ENCODE data around the gene TRIP6. TPM values are rescaled to one million over a fixed set of nuclear protein-coding genes. Genes with fewer than 3 reads are reported as not detected.
A peak's percentile ranks its signal among the peaks of the same experiment; 100 is the strongest.

The TRIP6 gene
- total RNA-seq, 2 donors from 2014 or later: 41.6 to 64.4 TPM

GRCh38 chr7:100874300-100874576, 7.1 kb downstream of the TRIP6 start:
- TF ChIP-seq CTCF (IDR thresholded peaks at IDR 0.05): no peak
- no peaks in the 10 kb centered on the region for H3K9me3 ChIP-seq
- peak overlapping the region; percentile 90 for H3K4me3 ChIP-seq
- peaks cover 42% of the 10 kb centered on the region for H3K36me3 ChIP-seq
- peak overlapping the region; percentile 95 to 97 for H3K27ac ChIP-seq
- H3K27me3 ChIP-seq: no peaks in the 10 kb centered on the region
- DNase-seq (ENCODE audit: low spot score): no peak
- H3K4me1 ChIP-seq: peaks cover 0 to 44% of the 10 kb centered on the region in 2 donors

GRCh38 chr7:100874577-100875355, 7.6 kb downstream of the TRIP6 start, which contains the start of gene SRRT:
TSS of gene SRRT (plus strand) at chr7:100875103. CDS start at chr7:100875591, 488 bp downstream.
- Histone ChIP-seq H3K36me3 (peaks cover 42% of the 10 kb centered on the region), H3K4me1 (peaks cover 0 to 48% of the 10 kb centered on the region in 2 donors), H3K9me3 (no peaks in the 10 kb centered on the region), H3K27ac (peak within 1 kb of the TSS; percentile 95 to 97), H3K4me3 (peak within 1 kb of the TSS; percentile 90), H3K27me3 (no peaks in the 10 kb centered on the region)
- peak; percentile 98 for DNase-seq (ENCODE audit: low spot score)
- peak; percentile 19 to 48 for TF ChIP-seq CTCF (IDR thresholded peaks at IDR 0.05)

- Histone ChIP-seq H3K36me3 (peaks cover 38% of the 10 kb centered on the region), H3K4me1 (peaks cover 0 to 54% of the 10 kb centered on the region in 2 donors), H3K27me3 (no peaks in the 10 kb centered on the region), H3K9me3 (no peaks in the 10 kb centered on the region), H3K27ac (peak overlapping the region; percentile 95 to 97), H3K4me3 (peak overlapping the region; percentile 90)
- TF ChIP-seq CTCF (IDR thresholded peaks at IDR 0.05): no peak
- no peak for DNase-seq (ENCODE audit: low spot score)
Measured at GRCh38 chr7:100875356-100875751, 8.2 kb downstream of the TRIP6 start.

GRCh38 chr7:100878013-100878412, 10.8 kb downstream of the TRIP6 start:
- Histone ChIP-seq H3K36me3 (peaks cover 42% of the 10 kb centered on the region), H3K4me1 (peaks cover 0 to 58% of the 10 kb centered on the region in 2 donors)
- no peak for DNase-seq (ENCODE audit: low spot score)

GRCh38 chr7:100878685-100879084, 11.5 kb downstream of the TRIP6 start:
- DNase-seq (ENCODE audit: low spot score): no peak
- no peaks in the 10 kb centered on the region for H3K9me3 ChIP-seq
- peaks cover 42% of the 10 kb centered on the region for H3K36me3 ChIP-seq
- no peaks in the 10 kb centered on the region for H3K27me3 ChIP-seq
- peaks cover 0 to 58% of the 10 kb centered on the region in 2 donors for H3K4me1 ChIP-seq
- no peak for TF ChIP-seq CTCF (IDR thresholded peaks at IDR 0.05)
- H3K4me3 ChIP-seq: no peak overlapping the region
- H3K27ac ChIP-seq: peak overlapping the region; percentile 45 to 70

More at GRCh38 chr7:100878013-100878412, 10.8 kb downstream of the TRIP6 start:
- Histone ChIP-seq H3K27ac (no peak overlapping the region), H3K9me3 (no peaks in the 10 kb centered on the region), H3K4me3 (no peak overlapping the region), H3K27me3 (no peaks in the 10 kb centered on the region)
- no peak for TF ChIP-seq CTCF (IDR thresholded peaks at IDR 0.05)
